DMS79 (cell line): Measurements from ENCODE around the gene APOC1.

Source experiments
- DNase-seq: peaks from one replicate; lab custom pipeline; 2025; lab: John Stamatoyannopoulos, UW

The APOC1 gene

GRCh38 chr19:44955505-44956439, 41.4 kb downstream of the APOC1 start:
- no peak for DNase-seq

GRCh38 chr19:44957526-44957925, 43.1 kb downstream of the APOC1 start:
- DNase-seq = no peak

GRCh38 chr19:44958090-44958489, 43.7 kb downstream of the APOC1 start:
- DNase-seq = no peak

DNA sequence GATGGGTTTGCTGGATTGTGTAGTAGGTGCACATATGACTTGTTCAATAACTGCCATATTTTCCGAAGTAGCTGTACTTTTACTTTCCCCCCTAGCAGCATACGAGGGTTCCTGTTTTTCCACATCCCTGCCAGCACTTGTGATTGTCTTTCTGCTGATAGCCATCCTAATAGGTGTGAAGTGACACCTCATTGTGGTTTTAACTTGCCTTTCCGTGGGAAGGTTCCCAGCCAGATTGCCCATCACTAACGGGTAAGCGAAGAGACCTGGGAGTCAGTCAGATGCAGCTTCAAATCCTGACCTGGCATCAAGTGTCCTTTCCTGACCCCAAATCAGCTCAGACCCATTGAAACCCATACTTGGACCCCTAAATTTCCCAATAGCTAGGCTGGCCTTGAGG, 45.3 kb downstream of the APOC1 start:
- DNase-seq = no peak

DNA sequence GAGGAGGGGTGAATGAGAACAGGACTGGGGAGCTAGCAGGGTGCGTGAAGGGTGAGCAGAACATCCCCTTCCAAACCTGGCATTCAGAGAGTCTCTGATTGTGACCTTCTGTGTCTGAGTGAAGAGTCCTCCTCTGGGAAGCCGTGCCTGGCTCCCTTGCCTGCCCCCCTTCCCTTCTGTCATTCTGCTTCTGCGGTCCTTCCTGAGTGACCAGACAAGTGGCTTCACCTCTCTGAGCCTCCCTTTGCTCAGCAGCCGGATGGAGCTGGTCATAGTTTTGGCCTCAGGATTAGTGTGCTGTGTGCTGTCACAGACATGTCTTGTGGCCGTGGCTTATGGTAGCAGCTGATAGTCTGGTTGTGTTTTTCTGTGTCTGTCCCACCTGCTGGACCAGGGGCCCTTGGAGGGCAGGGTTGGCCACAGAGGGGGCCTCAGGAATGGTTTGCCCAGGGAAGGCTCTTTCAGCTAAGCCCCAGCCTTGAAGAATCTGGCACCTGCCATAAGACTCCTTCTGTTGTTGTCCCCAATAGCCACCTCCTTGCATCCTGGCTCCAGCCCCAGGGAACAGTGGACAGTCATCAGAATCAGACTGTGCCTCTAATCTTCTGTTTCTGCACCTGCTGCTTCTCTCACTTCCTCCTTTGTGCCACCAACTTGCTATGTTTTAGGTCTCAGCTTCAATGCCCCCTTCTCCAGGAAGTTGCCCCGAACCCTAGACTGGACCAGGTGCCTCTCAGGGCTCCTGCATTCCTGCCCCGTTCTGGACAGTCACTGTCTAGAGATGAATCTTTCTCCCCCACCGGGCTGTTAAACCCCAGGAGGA, 46.7 kb downstream of the APOC1 start:
- DNase-seq = no peak

DNA sequence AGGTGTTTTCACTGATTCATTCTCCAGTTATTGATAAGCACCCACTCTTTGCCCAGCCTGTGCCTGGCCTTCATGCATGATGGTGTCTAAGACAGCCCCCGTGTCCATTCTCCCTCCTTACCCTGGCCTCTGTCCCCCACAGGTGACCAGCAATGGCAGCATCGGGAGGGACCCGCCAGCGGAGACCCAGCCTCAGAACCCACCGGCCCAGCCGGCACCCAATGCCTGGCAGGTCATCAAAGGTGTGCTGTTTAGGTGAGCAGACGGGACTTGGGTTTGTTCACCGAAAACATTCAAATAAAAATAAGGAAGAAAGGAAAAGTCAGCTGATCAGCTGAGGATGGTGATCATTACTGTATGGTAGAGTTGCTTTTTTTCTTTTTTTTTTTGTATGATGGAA, 47.4 kb downstream of the APOC1 start:
- no peak for DNase-seq

DNA sequence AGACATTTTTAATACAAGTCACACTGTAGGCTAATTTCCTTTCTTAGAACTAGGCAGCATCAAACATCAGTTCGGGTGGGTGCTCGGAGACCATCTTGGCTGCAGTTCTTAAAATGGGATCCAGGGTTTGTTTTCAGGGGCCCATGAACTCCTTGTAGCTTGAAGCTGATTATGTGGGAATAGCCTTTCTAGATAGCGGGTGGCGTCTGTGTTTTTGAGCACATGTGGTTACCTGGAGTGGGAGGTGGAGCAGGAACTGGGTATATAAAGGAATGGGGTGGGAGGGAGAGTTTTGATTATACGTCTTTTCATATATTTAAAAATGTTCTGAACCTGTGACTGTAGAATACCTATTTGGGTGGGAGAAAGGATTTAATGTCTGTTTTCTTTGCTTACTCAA, 53.7 kb downstream of the APOC1 start:
- DNase-seq = no peak

GRCh38 chr19:44968670-44969069, 54.3 kb downstream of the APOC1 start:
- no peak for DNase-seq
